ENCODE measurements around the gene RNF175.

DNA sequence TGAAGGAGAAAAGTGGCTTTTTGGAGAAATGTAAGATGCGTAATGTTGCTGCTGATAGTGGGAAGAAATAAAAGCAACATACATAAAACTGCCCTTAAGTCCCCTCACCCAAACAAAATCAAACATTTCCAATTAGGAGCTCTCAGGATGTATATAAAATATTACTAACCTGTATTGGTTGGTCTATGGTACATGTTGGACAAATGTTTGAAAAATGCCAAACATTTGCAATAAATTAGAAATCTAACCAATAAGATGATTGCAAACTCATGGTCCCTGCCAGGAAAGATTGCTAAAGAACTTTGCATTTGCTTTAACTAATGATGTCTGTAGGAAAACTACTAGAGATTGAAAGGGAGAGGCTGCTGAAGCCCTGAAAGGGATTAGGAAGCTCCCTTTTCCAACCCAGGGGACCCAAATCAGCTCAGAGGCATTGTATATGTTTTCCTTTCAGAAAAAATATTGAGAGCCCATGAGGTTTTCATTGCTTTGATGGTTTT, 27.3 kb upstream of the RNF175 start:
- TF ChIP-seq POLR2AphosphoS5 (IDR thresholded peaks at IDR 0.05; ENCODE audit: borderline replicate concordance, low read depth, low read length) (no peak), EZH2 (IDR thresholded peaks at IDR 0.05) (no peak)

Data from SK-N-MC (cell line).